ENCODE results near the gene ZCCHC7. TPM values are rescaled to one million over a fixed set of nuclear protein-coding genes. Genes with fewer than 3 reads are reported as not detected.

ZCCHC7 gene
- total and polyA plus RNA-seq, 9 of the 15 experiments (the other 6 are each of a cell fraction or from before 2014, with no cell fraction given), result 34.1 to 68.9 (median 48.8) TPM

DNA sequence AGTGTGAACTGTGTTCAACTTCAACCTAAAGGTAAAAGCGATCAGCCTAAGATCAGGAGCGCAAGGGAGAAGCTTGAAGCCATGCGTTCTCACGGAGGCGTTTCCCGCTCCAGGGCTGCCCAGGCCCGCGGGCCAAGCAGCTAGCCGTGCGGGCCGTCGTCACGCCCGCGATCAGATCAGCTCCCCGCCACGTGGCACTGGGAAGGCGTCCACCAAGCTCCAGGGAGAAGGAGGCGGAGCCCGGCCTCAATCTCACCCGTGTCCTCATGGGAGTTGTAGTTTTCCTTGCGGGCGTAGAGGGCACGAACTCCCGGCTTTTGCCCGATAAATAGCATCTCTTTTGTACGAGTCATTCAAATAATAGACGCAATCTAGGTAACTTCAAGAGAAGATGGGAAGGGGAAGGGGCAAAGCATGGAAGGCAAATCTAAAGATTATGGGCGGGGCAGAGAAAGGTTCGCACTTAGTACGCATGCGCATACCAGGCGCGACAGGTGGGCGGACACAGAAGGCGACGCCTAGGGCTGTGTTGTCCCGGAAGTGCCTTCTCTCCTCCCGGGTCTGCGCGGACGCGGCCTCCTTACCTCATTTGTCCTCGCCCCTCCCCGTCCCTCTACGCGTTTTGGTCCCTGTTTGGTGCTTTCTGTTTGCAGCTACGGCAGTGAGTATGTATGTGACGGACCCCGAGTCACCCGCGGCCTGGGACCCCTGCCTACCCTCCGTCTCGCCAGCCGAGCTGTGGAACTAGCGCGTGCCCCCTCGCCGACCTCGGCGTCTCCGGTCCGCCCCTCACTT lies 40.8 kb upstream of the ZCCHC7 start (continued):
- TF ChIP-seq, protein P1, sequence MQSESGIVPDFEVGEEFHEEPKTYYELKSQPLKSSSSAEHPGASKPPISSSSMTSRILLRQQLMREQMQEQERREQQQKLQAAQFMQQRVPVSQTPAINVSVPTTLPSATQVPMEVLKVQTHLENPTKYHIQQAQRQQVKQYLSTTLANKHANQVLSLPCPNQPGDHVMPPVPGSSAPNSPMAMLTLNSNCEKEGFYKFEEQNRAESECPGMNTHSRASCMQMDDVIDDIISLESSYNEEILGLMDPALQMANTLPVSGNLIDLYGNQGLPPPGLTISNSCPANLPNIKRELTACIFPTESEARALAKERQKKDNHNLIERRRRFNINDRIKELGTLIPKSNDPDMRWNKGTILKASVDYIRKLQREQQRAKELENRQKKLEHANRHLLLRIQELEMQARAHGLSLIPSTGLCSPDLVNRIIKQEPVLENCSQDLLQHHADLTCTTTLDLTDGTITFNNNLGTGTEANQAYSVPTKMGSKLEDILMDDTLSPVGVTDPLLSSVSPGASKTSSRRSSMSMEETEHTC (IDR thresholded peaks at IDR 0.05), result no peak
- TF ChIP-seq, protein P2, sequence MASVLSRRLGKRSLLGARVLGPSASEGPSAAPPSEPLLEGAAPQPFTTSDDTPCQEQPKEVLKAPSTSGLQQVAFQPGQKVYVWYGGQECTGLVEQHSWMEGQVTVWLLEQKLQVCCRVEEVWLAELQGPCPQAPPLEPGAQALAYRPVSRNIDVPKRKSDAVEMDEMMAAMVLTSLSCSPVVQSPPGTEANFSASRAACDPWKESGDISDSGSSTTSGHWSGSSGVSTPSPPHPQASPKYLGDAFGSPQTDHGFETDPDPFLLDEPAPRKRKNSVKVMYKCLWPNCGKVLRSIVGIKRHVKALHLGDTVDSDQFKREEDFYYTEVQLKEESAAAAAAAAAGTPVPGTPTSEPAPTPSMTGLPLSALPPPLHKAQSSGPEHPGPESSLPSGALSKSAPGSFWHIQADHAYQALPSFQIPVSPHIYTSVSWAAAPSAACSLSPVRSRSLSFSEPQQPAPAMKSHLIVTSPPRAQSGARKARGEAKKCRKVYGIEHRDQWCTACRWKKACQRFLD (CRISPR knock-in tag; IDR thresholded peaks at IDR 0.05), result no peak; the same call in 1 of the 2 replicates
- no peak for TF ChIP-seq GABPB2 (CRISPR knock-in tag; conservative IDR thresholded peaks at IDR 0.05)
- no peak for TF ChIP-seq HMG20A (CRISPR knock-in tag; conservative IDR thresholded peaks at IDR 0.05)
- TF ChIP-seq ZNF12 (CRISPR knock-in tag; IDR thresholded peaks at IDR 0.05), result no peak
- peak; percentile 53; the same call in 1 of the 2 replicates for TF ChIP-seq ETV1 (tag; conservative IDR thresholded peaks at IDR 0.05; ENCODE audit: low read depth)
- TF ChIP-seq, protein P3, sequence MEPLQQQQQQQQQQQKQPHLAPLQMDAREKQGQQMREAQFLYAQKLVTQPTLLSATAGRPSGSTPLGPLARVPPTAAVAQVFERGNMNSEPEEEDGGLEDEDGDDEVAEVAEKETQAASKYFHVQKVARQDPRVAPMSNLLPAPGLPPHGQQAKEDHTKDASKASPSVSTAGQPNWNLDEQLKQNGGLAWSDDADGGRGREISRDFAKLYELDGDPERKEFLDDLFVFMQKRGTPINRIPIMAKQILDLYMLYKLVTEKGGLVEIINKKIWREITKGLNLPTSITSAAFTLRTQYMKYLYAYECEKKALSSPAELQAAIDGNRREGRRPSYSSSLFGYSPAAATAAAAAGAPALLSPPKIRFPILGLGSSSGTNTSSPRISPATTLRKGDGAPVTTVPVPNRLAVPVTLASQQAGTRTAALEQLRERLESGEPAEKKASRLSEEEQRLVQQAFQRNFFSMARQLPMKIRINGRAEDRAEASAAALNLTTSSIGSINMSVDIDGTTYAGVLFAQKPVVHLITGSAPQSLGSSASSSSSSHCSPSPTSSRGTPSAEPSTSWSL (CRISPR knock-in tag; IDR thresholded peaks at IDR 0.05; ENCODE audit: borderline replicate concordance), result no peak
- TF ChIP-seq MYBL2 (IDR thresholded peaks at IDR 0.05; ENCODE audit: low read depth), result no peak
- TF ChIP-seq MYBL2 (CRISPR knock-in tag; IDR thresholded peaks at IDR 0.05; ENCODE audit: borderline replicate concordance), result no peak
- TF ChIP-seq, protein P4, sequence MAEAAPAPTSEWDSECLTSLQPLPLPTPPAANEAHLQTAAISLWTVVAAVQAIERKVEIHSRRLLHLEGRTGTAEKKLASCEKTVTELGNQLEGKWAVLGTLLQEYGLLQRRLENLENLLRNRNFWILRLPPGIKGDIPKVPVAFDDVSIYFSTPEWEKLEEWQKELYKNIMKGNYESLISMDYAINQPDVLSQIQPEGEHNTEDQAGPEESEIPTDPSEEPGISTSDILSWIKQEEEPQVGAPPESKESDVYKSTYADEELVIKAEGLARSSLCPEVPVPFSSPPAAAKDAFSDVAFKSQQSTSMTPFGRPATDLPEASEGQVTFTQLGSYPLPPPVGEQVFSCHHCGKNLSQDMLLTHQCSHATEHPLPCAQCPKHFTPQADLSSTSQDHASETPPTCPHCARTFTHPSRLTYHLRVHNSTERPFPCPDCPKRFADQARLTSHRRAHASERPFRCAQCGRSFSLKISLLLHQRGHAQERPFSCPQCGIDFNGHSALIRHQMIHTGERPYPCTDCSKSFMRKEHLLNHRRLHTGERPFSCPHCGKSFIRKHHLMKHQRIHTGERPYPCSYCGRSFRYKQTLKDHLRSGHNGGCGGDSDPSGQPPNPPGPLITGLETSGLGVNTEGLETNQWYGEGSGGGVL (CRISPR knock-in tag; IDR thresholded peaks at IDR 0.05), result no peak
- peak; percentile 78 for TF ChIP-seq BHLHE40 (IDR thresholded peaks at IDR 0.05; ENCODE audit: low read length)
- no peak for TF ChIP-seq NONO (IDR thresholded peaks at IDR 0.05; ENCODE audit: low read depth in 2 of 2, low read length in 1 of 2)
- TF ChIP-seq CREB1 (IDR thresholded peaks at IDR 0.05), result peak; percentile 72
- peak; percentile 80 for TF ChIP-seq CREB1 (CRISPR knock-in tag; IDR thresholded peaks at IDR 0.05)
- TF ChIP-seq GABPB1 (CRISPR knock-in tag; IDR thresholded peaks at IDR 0.05), result peak; percentile 79
- TF ChIP-seq C11orf30 (IDR thresholded peaks at IDR 0.05; ENCODE audit: low read depth), result peak; percentile 54; the same call in 1 of the 2 replicates
- peak; percentile 84 for TF ChIP-seq ZFX (CRISPR knock-in tag; IDR thresholded peaks at IDR 0.05)
- TF ChIP-seq FOXP1 (CRISPR knock-in tag; IDR thresholded peaks at IDR 0.05), result peak; percentile 43; the same call in 1 of the 2 replicates
